ENCODE measurements around the gene OR51F1. TPM values are rescaled to one million over a fixed set of nuclear protein-coding genes. Genes with fewer than 3 reads are reported as not detected.
"Not testable (repeated sequence)": the region's sequence is repeated elsewhere in the genome, so short reads cannot be mapped to it uniquely, and the experiment has no call there.

Gene OR51F1
- total RNA-seq (ENCODE audit: unreplicated experiment): not detected
- long read RNA-seq: 0 reads

GRCh38 chr11:4769838-4770237 lies at the start of gene OR51F1:
Gene OR51F1 (minus strand): TSS chr11:4769938. CDS start chr11:4769938, 0 bp downstream.
- TF ChIP-seq, protein P1, sequence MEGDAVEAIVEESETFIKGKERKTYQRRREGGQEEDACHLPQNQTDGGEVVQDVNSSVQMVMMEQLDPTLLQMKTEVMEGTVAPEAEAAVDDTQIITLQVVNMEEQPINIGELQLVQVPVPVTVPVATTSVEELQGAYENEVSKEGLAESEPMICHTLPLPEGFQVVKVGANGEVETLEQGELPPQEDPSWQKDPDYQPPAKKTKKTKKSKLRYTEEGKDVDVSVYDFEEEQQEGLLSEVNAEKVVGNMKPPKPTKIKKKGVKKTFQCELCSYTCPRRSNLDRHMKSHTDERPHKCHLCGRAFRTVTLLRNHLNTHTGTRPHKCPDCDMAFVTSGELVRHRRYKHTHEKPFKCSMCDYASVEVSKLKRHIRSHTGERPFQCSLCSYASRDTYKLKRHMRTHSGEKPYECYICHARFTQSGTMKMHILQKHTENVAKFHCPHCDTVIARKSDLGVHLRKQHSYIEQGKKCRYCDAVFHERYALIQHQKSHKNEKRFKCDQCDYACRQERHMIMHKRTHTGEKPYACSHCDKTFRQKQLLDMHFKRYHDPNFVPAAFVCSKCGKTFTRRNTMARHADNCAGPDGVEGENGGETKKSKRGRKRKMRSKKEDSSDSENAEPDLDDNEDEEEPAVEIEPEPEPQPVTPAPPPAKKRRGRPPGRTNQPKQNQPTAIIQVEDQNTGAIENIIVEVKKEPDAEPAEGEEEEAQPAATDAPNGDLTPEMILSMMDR (IDR thresholded peaks at IDR 0.05; ENCODE audit: partially characterized antibody, unreplicated experiment): no peak
- H3K36me3 Mint-ChIP-seq (ENCODE audit: unreplicated experiment): no peaks in the 10 kb centered on the region
- no peaks in the 10 kb centered on the region for H3K4me1 Mint-ChIP-seq (ENCODE audit: low read depth, unreplicated experiment)
- DNase-seq: no peak
- no peaks in the 10 kb centered on the region for H3K9me3 Mint-ChIP-seq (ENCODE audit: unreplicated experiment)
- H3K27me3 Mint-ChIP-seq (ENCODE audit: unreplicated experiment): no peaks in the 10 kb centered on the region
- H3K27ac Mint-ChIP-seq (ENCODE audit: unreplicated experiment): no peak within 1 kb of the TSS
- no peak within 1 kb of the TSS for H3K4me3 Mint-ChIP-seq (ENCODE audit: unreplicated experiment)

DNA sequence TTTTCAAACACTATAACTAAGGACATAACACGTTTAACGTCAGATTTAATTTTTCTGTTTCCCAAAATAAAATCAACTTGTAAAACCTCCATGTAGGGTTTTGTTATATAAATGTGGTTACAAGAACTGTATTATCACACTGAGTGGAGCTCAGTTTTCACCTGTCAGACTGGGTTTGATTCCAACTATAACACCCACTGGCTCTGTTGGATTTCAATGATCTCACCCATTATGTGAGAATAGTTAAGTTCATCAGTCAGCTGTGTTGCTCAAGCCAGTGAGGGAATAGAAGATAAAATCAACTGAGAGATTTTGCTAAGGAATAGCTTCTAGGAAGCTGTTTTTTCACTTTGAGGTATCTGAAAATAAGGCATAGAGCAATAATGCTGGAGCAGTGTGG lies 39.5 kb upstream of the OR51F1 start:
- Mint-ChIP-seq H3K27me3 (ENCODE audit: unreplicated experiment) (no peaks in the 10 kb centered on the region), H3K27ac (ENCODE audit: unreplicated experiment) (no peak overlapping the region), H3K36me3 (ENCODE audit: unreplicated experiment) (no peaks in the 10 kb centered on the region), H3K9me3 (ENCODE audit: unreplicated experiment) (no peaks in the 10 kb centered on the region), H3K4me3 (ENCODE audit: unreplicated experiment) (no peak overlapping the region), H3K4me1 (ENCODE audit: low read depth, unreplicated experiment) (no peaks in the 10 kb centered on the region)
- DNase-seq: no peak
- TF ChIP-seq, protein P1 (IDR thresholded peaks at IDR 0.05; ENCODE audit: partially characterized antibody, unreplicated experiment): no peak

- Mint-ChIP-seq H3K36me3 (ENCODE audit: unreplicated experiment) (no peaks in the 10 kb centered on the region), H3K9me3 (ENCODE audit: unreplicated experiment) (no peaks in the 10 kb centered on the region), H3K27me3 (ENCODE audit: unreplicated experiment) (no peaks in the 10 kb centered on the region), H3K4me1 (ENCODE audit: low read depth, unreplicated experiment) (no peaks in the 10 kb centered on the region), H3K4me3 (ENCODE audit: unreplicated experiment) (no peak overlapping the region), H3K27ac (ENCODE audit: unreplicated experiment) (no peak overlapping the region)
- TF ChIP-seq, protein P1 (IDR thresholded peaks at IDR 0.05; ENCODE audit: partially characterized antibody, unreplicated experiment): no peak
- no peak for DNase-seq
Measured at GRCh38 chr11:4808476-4808875, 38.7 kb upstream of the OR51F1 start.

DNA sequence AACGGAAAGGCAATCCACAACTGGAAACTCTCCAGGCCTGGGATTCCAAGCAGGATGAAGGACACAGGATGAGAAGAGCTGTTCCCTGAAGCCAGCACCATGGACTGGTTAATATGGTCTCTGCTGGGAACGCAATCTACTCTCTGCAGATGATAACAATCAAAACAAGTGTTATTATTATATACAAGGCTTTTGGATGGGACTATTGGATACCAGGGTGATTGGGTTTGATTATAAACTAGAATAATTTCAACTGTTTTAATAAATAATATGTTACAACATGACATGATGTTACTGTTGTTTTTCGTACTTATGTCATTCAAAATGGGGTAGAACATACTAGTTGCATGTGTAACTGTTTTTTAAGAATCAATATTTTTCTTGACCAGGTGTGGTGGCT lies 34.5 kb upstream of the OR51F1 start, which contains the start of gene OR52R1:
Gene OR52R1 (minus strand): TSS at position 101 of the 400 bp plus-strand sequence. CDS start 0 bp downstream, at position 101.
- no peak within 1 kb of the TSS for H3K27ac Mint-ChIP-seq (ENCODE audit: unreplicated experiment)
- no peak within 1 kb of the TSS for H3K4me3 Mint-ChIP-seq (ENCODE audit: unreplicated experiment)
- H3K27me3 Mint-ChIP-seq (ENCODE audit: unreplicated experiment): no peaks in the 10 kb centered on the region
- H3K36me3 Mint-ChIP-seq (ENCODE audit: unreplicated experiment): no peaks in the 10 kb centered on the region
- TF ChIP-seq, protein P1 (IDR thresholded peaks at IDR 0.05; ENCODE audit: partially characterized antibody, unreplicated experiment): no peak
- no peaks in the 10 kb centered on the region for H3K4me1 Mint-ChIP-seq (ENCODE audit: low read depth, unreplicated experiment)
- H3K9me3 Mint-ChIP-seq (ENCODE audit: unreplicated experiment): no peaks in the 10 kb centered on the region
- no peak for DNase-seq

GRCh38 chr11:4801316-4801715 lies 31.6 kb upstream of the OR51F1 start:
- H3K4me1 Mint-ChIP-seq (ENCODE audit: low read depth, unreplicated experiment); H3K9me3 Mint-ChIP-seq (ENCODE audit: unreplicated experiment); H3K27me3 Mint-ChIP-seq (ENCODE audit: unreplicated experiment); DNase-seq; H3K27ac Mint-ChIP-seq (ENCODE audit: unreplicated experiment); H3K36me3 Mint-ChIP-seq (ENCODE audit: unreplicated experiment); H3K4me3 Mint-ChIP-seq (ENCODE audit: unreplicated experiment): not testable (repeated sequence)

Measured in glutamatergic neuron (in vitro differentiated cells).